ENCODE results near the gene PEX14.

DNA sequence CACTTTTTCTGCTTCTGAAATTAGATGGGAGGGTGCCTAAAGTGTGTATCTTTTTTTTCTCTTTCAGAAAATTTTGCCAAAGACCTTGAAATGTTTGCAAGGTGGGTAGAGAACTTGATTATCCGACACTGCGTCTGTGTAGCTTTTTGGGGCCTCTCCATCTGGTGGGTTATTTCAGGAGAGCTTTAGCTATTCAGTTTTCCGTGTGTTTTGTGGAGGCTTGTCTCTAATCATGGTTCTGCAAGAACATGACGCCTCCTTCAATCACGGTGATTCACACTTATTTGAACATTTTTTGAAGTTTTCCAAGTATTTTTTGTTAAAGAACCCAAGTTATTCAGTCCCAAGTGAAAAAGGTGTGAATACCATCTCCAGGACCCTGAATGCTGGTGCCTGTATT is 40.2 kb upstream of the PEX14 start:
- TF ChIP-seq, protein P1, sequence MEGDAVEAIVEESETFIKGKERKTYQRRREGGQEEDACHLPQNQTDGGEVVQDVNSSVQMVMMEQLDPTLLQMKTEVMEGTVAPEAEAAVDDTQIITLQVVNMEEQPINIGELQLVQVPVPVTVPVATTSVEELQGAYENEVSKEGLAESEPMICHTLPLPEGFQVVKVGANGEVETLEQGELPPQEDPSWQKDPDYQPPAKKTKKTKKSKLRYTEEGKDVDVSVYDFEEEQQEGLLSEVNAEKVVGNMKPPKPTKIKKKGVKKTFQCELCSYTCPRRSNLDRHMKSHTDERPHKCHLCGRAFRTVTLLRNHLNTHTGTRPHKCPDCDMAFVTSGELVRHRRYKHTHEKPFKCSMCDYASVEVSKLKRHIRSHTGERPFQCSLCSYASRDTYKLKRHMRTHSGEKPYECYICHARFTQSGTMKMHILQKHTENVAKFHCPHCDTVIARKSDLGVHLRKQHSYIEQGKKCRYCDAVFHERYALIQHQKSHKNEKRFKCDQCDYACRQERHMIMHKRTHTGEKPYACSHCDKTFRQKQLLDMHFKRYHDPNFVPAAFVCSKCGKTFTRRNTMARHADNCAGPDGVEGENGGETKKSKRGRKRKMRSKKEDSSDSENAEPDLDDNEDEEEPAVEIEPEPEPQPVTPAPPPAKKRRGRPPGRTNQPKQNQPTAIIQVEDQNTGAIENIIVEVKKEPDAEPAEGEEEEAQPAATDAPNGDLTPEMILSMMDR (IDR thresholded peaks at IDR 0.05): no peak
- no peak for TF ChIP-seq POLR2AphosphoS5 (IDR thresholded peaks at IDR 0.05; ENCODE audit: insufficient read depth in 1 of 2, low read depth in 1 of 2)
